Measurements from ENCODE around the gene NUP188.

DNA sequence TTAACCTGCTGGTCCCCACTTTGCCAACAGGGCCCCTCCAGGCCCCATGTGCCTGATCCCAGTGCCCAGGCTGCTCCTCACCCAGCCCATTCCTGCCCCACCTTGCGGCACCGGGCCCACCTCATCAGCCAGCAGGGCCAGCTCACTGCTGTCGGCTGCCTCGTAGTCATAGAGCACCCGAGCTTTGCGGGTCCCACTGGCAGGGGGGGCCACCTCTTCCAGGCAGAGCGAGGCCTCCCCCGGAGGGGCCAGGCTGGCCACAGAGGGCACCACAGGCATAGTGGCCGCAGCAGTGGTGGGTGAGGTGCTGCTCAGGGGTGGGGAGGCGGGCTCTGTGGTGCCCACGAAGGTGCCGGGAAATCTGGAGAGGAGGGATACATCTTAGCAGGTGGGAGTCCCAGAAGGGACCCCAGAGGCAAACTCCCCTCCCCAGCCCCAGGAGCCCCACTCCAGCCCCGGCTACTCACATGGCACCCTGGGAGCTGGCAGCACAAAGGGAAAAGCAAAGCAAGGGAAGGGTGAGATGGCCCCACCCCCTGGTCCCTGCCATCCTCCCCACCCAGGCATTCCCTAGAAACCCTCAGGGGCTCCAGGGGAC lies 61.6 kb downstream of the NUP188 start:
- TF ChIP-seq, protein P1, sequence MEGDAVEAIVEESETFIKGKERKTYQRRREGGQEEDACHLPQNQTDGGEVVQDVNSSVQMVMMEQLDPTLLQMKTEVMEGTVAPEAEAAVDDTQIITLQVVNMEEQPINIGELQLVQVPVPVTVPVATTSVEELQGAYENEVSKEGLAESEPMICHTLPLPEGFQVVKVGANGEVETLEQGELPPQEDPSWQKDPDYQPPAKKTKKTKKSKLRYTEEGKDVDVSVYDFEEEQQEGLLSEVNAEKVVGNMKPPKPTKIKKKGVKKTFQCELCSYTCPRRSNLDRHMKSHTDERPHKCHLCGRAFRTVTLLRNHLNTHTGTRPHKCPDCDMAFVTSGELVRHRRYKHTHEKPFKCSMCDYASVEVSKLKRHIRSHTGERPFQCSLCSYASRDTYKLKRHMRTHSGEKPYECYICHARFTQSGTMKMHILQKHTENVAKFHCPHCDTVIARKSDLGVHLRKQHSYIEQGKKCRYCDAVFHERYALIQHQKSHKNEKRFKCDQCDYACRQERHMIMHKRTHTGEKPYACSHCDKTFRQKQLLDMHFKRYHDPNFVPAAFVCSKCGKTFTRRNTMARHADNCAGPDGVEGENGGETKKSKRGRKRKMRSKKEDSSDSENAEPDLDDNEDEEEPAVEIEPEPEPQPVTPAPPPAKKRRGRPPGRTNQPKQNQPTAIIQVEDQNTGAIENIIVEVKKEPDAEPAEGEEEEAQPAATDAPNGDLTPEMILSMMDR (optimal IDR thresholded peaks at IDR 0.05 in 1 of 3, IDR thresholded peaks at IDR 0.05 in 1 of 3, conservative IDR thresholded peaks at IDR 0.05 in 1 of 3; ENCODE audit: extremely low read depth in 1 of 3, insufficient read depth in 2 of 3, low read length in 3 of 3) = no peak
- TF ChIP-seq EZH2 (IDR thresholded peaks at IDR 0.05; ENCODE audit: low read length) = no peak
